ENCODE measurements around the gene SDHC. TPM values are rescaled to one million over a fixed set of nuclear protein-coding genes. Genes with fewer than 3 reads are reported as not detected.

SDHC gene
- total RNA-seq, 2 donors from 2014 or later, result 38.9 to 95.7 TPM

DNA sequence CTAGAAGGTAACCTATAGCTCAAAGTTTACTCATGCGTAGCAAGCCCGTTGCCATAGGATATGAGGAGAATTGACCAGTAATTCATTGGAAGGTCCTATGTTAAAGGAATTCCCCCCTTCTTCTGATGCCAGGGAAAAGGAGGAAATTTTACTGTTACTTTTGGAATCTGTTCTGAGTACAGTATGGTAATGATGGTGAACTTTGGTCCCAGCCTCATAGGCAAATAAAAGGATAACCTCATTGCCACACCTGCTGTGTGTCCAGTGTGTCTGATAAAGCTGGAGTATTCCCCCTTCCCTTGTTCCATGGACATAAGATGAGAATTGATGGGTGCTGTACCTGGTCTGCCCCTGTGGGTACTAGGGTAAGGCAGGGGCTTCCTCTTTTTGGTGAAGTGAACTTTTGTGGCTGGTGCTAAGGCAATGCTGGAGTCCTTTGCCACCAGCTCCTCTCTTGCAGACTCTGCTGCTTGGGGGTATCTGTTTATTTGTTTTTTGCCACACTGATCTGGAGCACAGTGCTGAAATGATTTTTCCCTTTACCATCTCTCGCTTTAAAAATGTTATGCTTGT, 26.6 kb upstream of the SDHC start:
- Histone ChIP-seq H3K4me3 (no peak overlapping the region), H3K9me3 (no peaks in the 10 kb centered on the region), H3K36me3 (no peaks in the 10 kb centered on the region), H3K27me3 (replicated peaks; ENCODE audit: insufficient read depth) (no peaks in the 10 kb centered on the region), H3K4me1 (ENCODE audit: control insufficient read depth in 1 of 2, low read depth in 2 of 2) (no peaks in the 10 kb centered on the region), H3K27ac (no peak overlapping the region)
- no peak for DNase-seq (ENCODE audit: low spot score)
- ATAC-seq (ENCODE audit: insufficient number of reproducible peaks, low FRiP score, low read depth), result no peak
- TF ChIP-seq, protein P1, sequence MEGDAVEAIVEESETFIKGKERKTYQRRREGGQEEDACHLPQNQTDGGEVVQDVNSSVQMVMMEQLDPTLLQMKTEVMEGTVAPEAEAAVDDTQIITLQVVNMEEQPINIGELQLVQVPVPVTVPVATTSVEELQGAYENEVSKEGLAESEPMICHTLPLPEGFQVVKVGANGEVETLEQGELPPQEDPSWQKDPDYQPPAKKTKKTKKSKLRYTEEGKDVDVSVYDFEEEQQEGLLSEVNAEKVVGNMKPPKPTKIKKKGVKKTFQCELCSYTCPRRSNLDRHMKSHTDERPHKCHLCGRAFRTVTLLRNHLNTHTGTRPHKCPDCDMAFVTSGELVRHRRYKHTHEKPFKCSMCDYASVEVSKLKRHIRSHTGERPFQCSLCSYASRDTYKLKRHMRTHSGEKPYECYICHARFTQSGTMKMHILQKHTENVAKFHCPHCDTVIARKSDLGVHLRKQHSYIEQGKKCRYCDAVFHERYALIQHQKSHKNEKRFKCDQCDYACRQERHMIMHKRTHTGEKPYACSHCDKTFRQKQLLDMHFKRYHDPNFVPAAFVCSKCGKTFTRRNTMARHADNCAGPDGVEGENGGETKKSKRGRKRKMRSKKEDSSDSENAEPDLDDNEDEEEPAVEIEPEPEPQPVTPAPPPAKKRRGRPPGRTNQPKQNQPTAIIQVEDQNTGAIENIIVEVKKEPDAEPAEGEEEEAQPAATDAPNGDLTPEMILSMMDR (IDR thresholded peaks at IDR 0.05), result no peak

- ATAC-seq (ENCODE audit: insufficient number of reproducible peaks, low FRiP score, low read depth) (no peak), DNase-seq (ENCODE audit: low spot score) (no peak)
- H3K4me3 ChIP-seq, result no peak overlapping the region
- no peak overlapping the region for H3K27ac ChIP-seq
- no peaks in the 10 kb centered on the region for H3K27me3 ChIP-seq (replicated peaks; ENCODE audit: insufficient read depth)
- no peaks in the 10 kb centered on the region for H3K4me1 ChIP-seq (ENCODE audit: control insufficient read depth in 1 of 2, low read depth in 2 of 2)
- TF ChIP-seq, protein P1 (IDR thresholded peaks at IDR 0.05), result no peak
- no peaks in the 10 kb centered on the region for H3K9me3 ChIP-seq
- H3K36me3 ChIP-seq, result no peaks in the 10 kb centered on the region
Measured at GRCh38 chr1:161290779-161291178, 23.4 kb upstream of the SDHC start.

DNA sequence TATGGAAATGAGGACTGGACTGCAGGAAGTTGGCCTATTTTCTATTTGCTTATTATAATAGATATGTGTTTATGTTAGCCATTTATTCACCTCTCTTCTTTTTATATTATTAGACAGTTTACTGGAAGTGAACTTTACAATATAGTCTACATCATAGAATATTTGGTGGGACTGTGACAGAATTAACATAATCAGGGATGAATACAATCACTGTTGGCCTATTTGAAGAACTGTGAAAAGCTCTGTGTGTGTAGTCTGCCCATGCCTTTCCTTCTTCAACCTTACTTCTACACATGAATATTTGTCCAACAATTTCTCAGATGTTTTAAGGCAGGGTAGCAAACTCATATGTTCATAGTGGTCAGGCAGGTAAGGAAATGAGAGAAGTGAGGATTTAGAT, 16.8 kb upstream of the SDHC start:
- Histone ChIP-seq H3K36me3 (no peaks in the 10 kb centered on the region), H3K27ac (no peak overlapping the region), H3K27me3 (replicated peaks; ENCODE audit: insufficient read depth) (no peaks in the 10 kb centered on the region), H3K9me3 (no peaks in the 10 kb centered on the region), H3K4me3 (no peak overlapping the region), H3K4me1 (ENCODE audit: control insufficient read depth in 1 of 2, low read depth in 2 of 2) (no peaks in the 10 kb centered on the region)
- ATAC-seq (ENCODE audit: insufficient number of reproducible peaks, low FRiP score, low read depth) (no peak), DNase-seq (ENCODE audit: low spot score) (no peak)
- TF ChIP-seq, protein P1 (IDR thresholded peaks at IDR 0.05), result no peak

- no peak overlapping the region for H3K4me3 ChIP-seq
- DNase-seq (ENCODE audit: low spot score) (no peak), ATAC-seq (ENCODE audit: insufficient number of reproducible peaks, low FRiP score, low read depth) (no peak)
- no peaks in the 10 kb centered on the region for H3K36me3 ChIP-seq
- no peaks in the 10 kb centered on the region for H3K4me1 ChIP-seq (ENCODE audit: control insufficient read depth in 1 of 2, low read depth in 2 of 2)
- H3K27me3 ChIP-seq (replicated peaks; ENCODE audit: insufficient read depth), result no peaks in the 10 kb centered on the region
- TF ChIP-seq, protein P1 (IDR thresholded peaks at IDR 0.05), result no peak
- no peak overlapping the region for H3K27ac ChIP-seq
- no peaks in the 10 kb centered on the region for H3K9me3 ChIP-seq
Measured at GRCh38 chr1:161298116-161298515, 16.1 kb upstream of the SDHC start.

DNA sequence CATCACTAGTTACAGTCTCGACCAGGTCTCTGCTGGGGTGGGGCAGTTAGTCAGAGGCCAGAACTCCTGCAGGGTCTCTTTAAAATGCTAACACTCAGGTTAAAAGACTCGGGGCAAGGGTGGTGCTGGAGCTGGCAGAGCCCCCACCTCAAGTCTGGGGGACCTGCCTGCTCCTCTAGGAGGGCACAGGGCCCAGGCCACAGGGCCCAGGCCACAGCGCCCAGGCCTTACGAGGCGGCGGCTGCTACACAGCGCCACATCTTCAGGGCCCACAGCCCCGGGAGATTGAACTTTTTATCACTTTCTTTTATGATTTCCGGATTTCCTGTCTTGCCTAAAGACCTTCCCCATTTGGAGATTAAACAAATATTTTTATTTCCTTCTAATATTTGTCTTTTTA, 14.8 kb upstream of the SDHC start:
- ATAC-seq (ENCODE audit: insufficient number of reproducible peaks, low FRiP score, low read depth), result no peak

More for the DNA sequence above, 14.8 kb upstream of the SDHC start:
- no peak for DNase-seq (ENCODE audit: low spot score)
- Histone ChIP-seq H3K27ac (no peak overlapping the region), H3K36me3 (no peaks in the 10 kb centered on the region), H3K27me3 (replicated peaks; ENCODE audit: insufficient read depth) (no peaks in the 10 kb centered on the region), H3K4me3 (no peak overlapping the region), H3K9me3 (no peaks in the 10 kb centered on the region), H3K4me1 (ENCODE audit: control insufficient read depth in 1 of 2, low read depth in 2 of 2) (peaks cover 0 to 1% of the 10 kb centered on the region in 2 donors)
- TF ChIP-seq, protein P1 (IDR thresholded peaks at IDR 0.05), result no peak

Data from thoracic aorta (tissue), 2 donors.